OCI-LY3 (cell line): ENCODE results near the gene FBXL19.

Experiments
- H2AFZ ChIP-seq: fragments of 200-600, 300-600 bp; shearing (Covaris generic); 2 replicates; pipeline ENCODE4 v1.6.0; 2014; ENCODE audit warnings: antibody characterized with exemption, low read depth, low read length
- H3K27ac ChIP-seq: fragments of 200-600, 300-600 bp; sonication (generic); 2 replicates; pipeline ENCODE4 v1.5.1; 2014; ENCODE audit warnings: mild to moderate bottlenecking, low read length, moderate library complexity, mixed read lengths
- H3K27me3 ChIP-seq: fragments of 200-600, 300-600 bp; sonication (generic); 2 replicates; pipeline ENCODE4 v1.6.1; 2014; ENCODE audit warnings: low read depth, low read length, mixed read lengths
- H3K36me3 ChIP-seq: fragments of 200-600, 300-600 bp; sonication (generic); replicated peaks from 2 replicates; pipeline ENCODE3; 2014; ENCODE audit warnings: low read depth, low read length, mixed read lengths
- H3K4me1 ChIP-seq: fragments of 300-600, 200-600 bp; sonication (generic); 2 replicates; pipeline ENCODE4 v1.6.1; 2014; ENCODE audit warnings: low read length, mixed read lengths
- H3K4me2 ChIP-seq: fragments of 200-600, 300-600 bp; sonication (generic); 2 replicates; pipeline ENCODE4 v1.6.1; 2014; ENCODE audit warnings: low read length, mixed read lengths
- H3K4me3 ChIP-seq: fragments of 300-600, 200-600 bp; sonication (generic); 2 replicates; pipeline ENCODE4 v1.5.1; 2014; ENCODE audit warnings: antibody characterized with exemption, mild to moderate bottlenecking, low read length, moderate library complexity
- H3K79me2 ChIP-seq: fragments of 300-600, 200-600 bp; shearing (Covaris generic); 2 replicates; pipeline ENCODE4 v1.6.1; 2014; ENCODE audit warnings: mild to moderate bottlenecking, low read length, mixed read lengths
- H3K9ac ChIP-seq: fragments of 300-600, 200-600 bp; shearing (Covaris generic); 2 replicates; pipeline ENCODE4 v1.6.0; 2014; ENCODE audit warnings: mild to moderate bottlenecking, low read length, moderate library complexity
- H3K9me3 ChIP-seq: fragments of 200-600, 300-600 bp; shearing (Covaris generic); 2 replicates; pipeline ENCODE4 v1.6.1; 2014; ENCODE audit warnings: low read length, mixed read lengths; ENCODE audit not compliant: insufficient read depth
- H4K20me1 ChIP-seq: fragments of 200-600, 300-600 bp; sonication (generic); 2 replicates; pipeline ENCODE4 v1.6.1; 2016; ENCODE audit warnings: low read length, mixed read lengths; ENCODE audit not compliant: insufficient read depth
- EZH2phosphoT487 ChIP-seq: fragments of 200-600 bp; shearing (Covaris generic); IDR thresholded peaks from 2 replicates; pipeline ENCODE4 v1.6.1; 2018; ENCODE audit warnings: antibody characterized with exemption, mixed run types, low read depth
- TF ChIP-seq, protein P1 (sequence below): fragments of 200-600, 300-600 bp; sonication (generic); IDR thresholded peaks from 2 replicates; pipeline ENCODE4 v1.5.1; 2014; ENCODE audit warnings: antibody characterized with exemption, low read length, low read depth

FBXL19 gene

DNA sequence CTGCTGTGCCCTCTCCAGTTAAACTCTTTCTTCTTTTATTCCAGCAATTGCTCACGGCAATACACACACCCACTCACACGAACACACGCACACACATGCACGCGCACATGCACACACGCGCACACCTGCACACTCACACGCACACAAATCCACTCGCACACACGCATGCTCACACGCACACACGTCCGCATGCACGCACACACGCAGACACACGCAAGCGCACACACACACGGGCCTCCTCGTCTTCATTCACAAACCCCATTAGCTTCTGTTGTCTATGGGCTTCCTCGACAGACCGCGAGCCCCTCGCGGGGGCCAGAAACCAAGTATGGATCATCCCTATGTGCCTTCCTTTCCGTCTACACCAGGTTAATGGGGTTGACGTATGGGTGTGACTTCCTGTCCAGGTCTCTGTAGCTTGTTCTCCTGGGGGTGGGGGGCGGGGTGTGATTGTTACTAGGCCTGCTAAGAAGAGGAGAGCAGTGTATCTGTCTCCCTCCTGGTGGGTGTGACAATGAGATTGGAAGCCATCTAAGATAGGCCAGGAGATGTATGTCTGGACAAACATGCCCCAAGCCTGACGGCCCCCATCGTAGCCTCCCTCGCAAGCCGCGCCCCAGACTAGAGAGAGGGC, 27.6 kb upstream of the FBXL19 start:
- Histone ChIP-seq H3K4me3 (no peak overlapping the region), H3K9me3 (no peaks in the 10 kb centered on the region), H3K79me2 (no peaks in the 10 kb centered on the region), H3K27me3 (no peaks in the 10 kb centered on the region), H3K27ac (no peak overlapping the region), H3K4me1 (peaks cover 24% of the 10 kb centered on the region), H2AFZ (no peak overlapping the region), H3K4me2 (no peak overlapping the region), H4K20me1 (no peaks in the 10 kb centered on the region), H3K36me3 (peaks cover 2% of the 10 kb centered on the region), H3K9ac (no peak overlapping the region)
- TF ChIP-seq EZH2phosphoT487 = no peak
- TF ChIP-seq, protein P1, sequence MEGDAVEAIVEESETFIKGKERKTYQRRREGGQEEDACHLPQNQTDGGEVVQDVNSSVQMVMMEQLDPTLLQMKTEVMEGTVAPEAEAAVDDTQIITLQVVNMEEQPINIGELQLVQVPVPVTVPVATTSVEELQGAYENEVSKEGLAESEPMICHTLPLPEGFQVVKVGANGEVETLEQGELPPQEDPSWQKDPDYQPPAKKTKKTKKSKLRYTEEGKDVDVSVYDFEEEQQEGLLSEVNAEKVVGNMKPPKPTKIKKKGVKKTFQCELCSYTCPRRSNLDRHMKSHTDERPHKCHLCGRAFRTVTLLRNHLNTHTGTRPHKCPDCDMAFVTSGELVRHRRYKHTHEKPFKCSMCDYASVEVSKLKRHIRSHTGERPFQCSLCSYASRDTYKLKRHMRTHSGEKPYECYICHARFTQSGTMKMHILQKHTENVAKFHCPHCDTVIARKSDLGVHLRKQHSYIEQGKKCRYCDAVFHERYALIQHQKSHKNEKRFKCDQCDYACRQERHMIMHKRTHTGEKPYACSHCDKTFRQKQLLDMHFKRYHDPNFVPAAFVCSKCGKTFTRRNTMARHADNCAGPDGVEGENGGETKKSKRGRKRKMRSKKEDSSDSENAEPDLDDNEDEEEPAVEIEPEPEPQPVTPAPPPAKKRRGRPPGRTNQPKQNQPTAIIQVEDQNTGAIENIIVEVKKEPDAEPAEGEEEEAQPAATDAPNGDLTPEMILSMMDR = no peak

- Histone ChIP-seq H3K79me2 (no peaks in the 10 kb centered on the region), H3K4me1 (peaks cover 24% of the 10 kb centered on the region), H3K4me3 (peak within 1 kb of the TSS; percentile 73), H3K27me3 (no peaks in the 10 kb centered on the region), H3K27ac (0 out of 2 replicates have a peak within 1 kb of the TSS, but pooled peaks have one; percentile 7), H2AFZ (peak within 1 kb of the TSS; percentile 100), H4K20me1 (no peaks in the 10 kb centered on the region), H3K9ac (peak within 1 kb of the TSS; percentile 33), H3K4me2 (peak within 1 kb of the TSS; percentile 96), H3K36me3 (peaks cover 2% of the 10 kb centered on the region), H3K9me3 (no peaks in the 10 kb centered on the region)
- TF ChIP-seq EZH2phosphoT487 = no peak
- TF ChIP-seq, protein P1 = no peak
Measured at GRCh38 chr16:30896261-30896888, 27.0 kb upstream of the FBXL19 start, which contains the start of gene CTF1. Gene CTF1, plus strand, starts transcription at chr16:30896614. Its CDS starts 30 bp downstream, at chr16:30896644.

DNA sequence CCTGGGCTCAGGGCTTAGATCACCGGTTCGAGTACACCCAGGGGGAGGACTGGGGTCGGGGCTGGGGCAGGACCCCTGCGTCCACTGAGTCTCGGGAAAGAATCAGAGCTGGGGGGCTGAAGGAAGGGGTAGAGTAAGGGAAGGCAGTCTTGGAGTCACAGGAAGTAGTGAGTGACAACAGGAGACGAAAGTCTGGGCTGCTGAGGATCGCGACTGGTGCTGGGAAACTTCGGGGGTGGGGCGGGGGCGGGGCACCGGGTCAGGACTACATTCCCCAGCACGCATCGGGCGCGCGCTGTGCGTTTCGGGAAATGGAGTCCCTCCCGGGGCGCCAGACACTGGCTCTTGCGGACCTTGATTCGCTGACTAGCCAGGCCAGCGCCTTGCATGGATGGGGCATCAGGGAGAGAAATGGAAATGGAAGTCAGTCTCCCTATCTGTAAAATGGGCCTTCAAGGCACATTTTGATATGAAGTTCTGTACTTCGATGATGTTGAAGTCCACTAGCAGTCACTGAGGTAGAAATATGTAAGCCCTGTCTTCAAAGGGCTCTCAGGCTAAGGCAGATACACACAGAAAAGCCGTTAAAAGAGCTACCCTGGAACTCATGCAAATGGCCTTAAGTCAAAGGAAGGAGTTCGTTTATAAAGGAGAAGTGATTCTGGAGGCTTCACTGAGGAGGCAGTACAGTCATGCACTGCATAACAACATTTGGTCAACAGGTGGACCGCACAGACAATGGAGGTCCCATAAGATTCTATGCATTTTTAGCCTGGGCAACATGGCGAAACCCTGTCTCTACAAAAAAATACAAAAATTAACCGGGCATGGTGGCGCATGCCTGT, 26.3 kb upstream of the FBXL19 start:
- Histone ChIP-seq H4K20me1 (no peaks in the 10 kb centered on the region), H3K27ac (0 out of 2 replicates have a peak overlapping the region, but pooled peaks have one; percentile 7), H3K9me3 (no peaks in the 10 kb centered on the region), H3K9ac (peak overlapping the region; percentile 33), H3K79me2 (no peaks in the 10 kb centered on the region), H2AFZ (peak overlapping the region; percentile 100), H3K4me1 (peaks cover 24% of the 10 kb centered on the region), H3K27me3 (no peaks in the 10 kb centered on the region), H3K36me3 (no peaks in the 10 kb centered on the region), H3K4me2 (peak overlapping the region; percentile 96), H3K4me3 (peak overlapping the region; percentile 73)
- no peak for TF ChIP-seq EZH2phosphoT487
- TF ChIP-seq, protein P1 = no peak

GRCh38 chr16:30899794-30900193, 23.6 kb upstream of the FBXL19 start:
- Histone ChIP-seq H3K79me2 (no peaks in the 10 kb centered on the region), H3K27ac (no peak overlapping the region), H3K9me3 (no peaks in the 10 kb centered on the region), H3K4me3 (no peak overlapping the region), H3K27me3 (no peaks in the 10 kb centered on the region), H3K9ac (no peak overlapping the region), H3K4me1 (peaks cover 29% of the 10 kb centered on the region), H2AFZ (no peak overlapping the region), H3K4me2 (no peak overlapping the region), H3K36me3 (no peaks in the 10 kb centered on the region), H4K20me1 (no peaks in the 10 kb centered on the region)
- TF ChIP-seq EZH2phosphoT487 = no peak
- TF ChIP-seq, protein P1 = no peak
